ENCODE results near the gene CTIF. TPM values are rescaled to one million over a fixed set of nuclear protein-coding genes. Genes with fewer than 3 reads are reported as not detected.

Gene CTIF
- polyA plus RNA-seq, 1 of the 3 experiments (the other 2 are of a cell fraction): 47.2 TPM

DNA sequence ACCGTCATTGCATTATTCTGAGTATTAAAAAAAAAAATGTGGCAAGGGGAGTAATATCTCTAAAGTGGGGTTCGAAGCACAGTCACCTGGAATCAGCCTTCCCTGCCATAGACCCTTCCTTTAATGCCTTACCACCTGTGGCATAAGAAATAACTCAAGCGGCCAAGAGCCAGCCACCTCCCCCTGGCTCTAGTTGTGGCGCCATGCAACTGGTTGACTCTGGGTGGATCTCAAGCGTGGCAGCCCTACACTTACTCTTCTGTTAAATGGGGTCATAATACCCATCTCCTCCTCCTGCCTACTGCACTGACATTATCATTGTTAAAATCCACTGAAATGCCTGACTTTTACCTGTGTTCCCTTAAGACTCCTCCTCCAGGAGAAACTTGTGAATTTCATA, 236.1 kb downstream of the CTIF start (continued):
- TF ChIP-seq, protein P1, sequence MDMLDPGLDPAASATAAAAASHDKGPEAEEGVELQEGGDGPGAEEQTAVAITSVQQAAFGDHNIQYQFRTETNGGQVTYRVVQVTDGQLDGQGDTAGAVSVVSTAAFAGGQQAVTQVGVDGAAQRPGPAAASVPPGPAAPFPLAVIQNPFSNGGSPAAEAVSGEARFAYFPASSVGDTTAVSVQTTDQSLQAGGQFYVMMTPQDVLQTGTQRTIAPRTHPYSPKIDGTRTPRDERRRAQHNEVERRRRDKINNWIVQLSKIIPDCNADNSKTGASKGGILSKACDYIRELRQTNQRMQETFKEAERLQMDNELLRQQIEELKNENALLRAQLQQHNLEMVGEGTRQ (IDR thresholded peaks at IDR 0.05; ENCODE audit: borderline replicate concordance, low read depth, low read length): no peak
- no peak for TF ChIP-seq SMC3 (IDR thresholded peaks at IDR 0.05; ENCODE audit: low read depth, low read length)
- TF ChIP-seq MXI1 (IDR thresholded peaks at IDR 0.05; ENCODE audit: low read depth, low read length): no peak

DNA sequence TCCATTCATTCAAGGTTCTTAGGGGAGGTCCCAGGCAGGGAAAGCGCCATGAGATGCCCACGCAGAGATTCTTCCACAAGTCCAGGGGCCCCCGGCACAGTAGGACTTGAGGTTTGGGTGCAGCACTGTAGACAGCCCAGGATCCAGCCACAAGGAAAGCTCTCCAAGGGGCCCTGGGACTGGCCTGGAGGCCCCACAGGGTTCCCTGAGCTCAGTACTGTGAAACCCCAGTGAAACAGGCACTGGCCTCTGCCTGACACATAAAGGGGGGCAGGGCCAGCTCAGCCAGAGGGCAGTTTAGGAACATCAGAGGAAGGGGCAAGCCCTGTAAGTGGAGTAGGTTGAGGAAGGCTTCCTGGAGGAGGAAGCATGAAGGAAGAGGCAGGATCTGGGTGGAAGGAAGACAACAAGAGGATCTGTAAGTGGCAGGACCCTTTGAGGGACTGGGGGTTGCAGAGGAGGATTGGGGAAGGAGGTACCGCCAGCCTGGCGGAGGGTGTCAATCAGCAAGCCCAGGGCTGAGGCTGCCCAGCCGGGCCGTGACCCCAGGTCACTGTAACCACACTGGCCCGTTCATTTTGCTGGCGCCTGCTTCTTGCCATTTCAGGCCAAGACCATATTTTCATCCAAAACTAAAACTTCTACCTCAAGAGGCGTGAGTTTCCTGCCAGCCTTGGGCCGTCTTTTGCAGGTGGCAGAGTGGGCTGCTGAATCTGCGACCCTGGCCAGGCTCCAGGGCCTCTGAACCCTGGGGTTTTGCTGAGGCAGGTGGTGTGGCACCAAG, 236.7 kb downstream of the CTIF start:
- WGBS (ENCODE audit: low lambda C conversion rate): 92% methylated on average over 12 of the region's 12 CpGs
- Histone ChIP-seq H3K9me3 (no peaks in the 10 kb centered on the region), H3K27ac (ENCODE audit: low read depth in 2 of 2, low read length in 1 of 2) (no peak overlapping the region; a peak in 1 of 4 replicates), H4K20me1 (ENCODE audit: insufficient read depth) (0 out of 2 replicates have a peak, but pooled peaks cover 4% of the 10 kb centered on the region), H2AFZ (ENCODE audit: low read depth) (no peak overlapping the region), H3K4me3 (ENCODE audit: low read depth in 2 of 2, low read length in 1 of 2) (no peak overlapping the region), H3F3A (replicated peaks; ENCODE audit: insufficient read depth) (peaks cover 9% of the 10 kb centered on the region), H3K27me3 (ENCODE audit: insufficient read depth) (no peaks in the 10 kb centered on the region), H3K9ac (no peak overlapping the region), H3K79me2 (ENCODE audit: insufficient read depth) (peaks cover 47% of the 10 kb centered on the region), H3K4me2 (no peak overlapping the region), H3K4me1 (ENCODE audit: control insufficient read depth in 1 of 2, insufficient read depth in 2 of 2, low read depth in 1 of 2, low read length in 1 of 2) (peaks cover 18 to 49% of the 10 kb centered on the region in 2 experiments; a peak in 3 of 4 replicates), H3K36me3 (replicated peaks in 1 of 2; ENCODE audit: control insufficient read depth in 1 of 2, insufficient read depth in 2 of 2, low read length in 1 of 2) (peaks cover 7 to 34% of the 10 kb centered on the region in 2 experiments), H3K9me2 (no peaks in the 10 kb centered on the region)
- ChIA-PET POLR2A (no interaction called here), CTCF (interaction anchor here (0.9 to 1.7 kb wide), 4 partner anchors 64 to 174 kb away, joined by 3 to 5 read pairs (median 4); no protein-coding TSS in a partner anchor)
- TF ChIP-seq NRF1 (IDR thresholded peaks at IDR 0.05; ENCODE audit: low read depth, low read length): no peak
- no peak for TF ChIP-seq JUND (IDR thresholded peaks at IDR 0.05)
- TF ChIP-seq, protein P2, sequence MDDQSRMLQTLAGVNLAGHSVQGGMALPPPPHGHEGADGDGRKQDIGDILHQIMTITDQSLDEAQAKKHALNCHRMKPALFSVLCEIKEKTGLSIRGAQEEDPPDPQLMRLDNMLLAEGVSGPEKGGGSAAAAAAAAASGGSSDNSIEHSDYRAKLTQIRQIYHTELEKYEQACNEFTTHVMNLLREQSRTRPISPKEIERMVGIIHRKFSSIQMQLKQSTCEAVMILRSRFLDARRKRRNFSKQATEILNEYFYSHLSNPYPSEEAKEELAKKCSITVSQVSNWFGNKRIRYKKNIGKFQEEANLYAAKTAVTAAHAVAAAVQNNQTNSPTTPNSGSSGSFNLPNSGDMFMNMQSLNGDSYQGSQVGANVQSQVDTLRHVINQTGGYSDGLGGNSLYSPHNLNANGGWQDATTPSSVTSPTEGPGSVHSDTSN (IDR thresholded peaks at IDR 0.05): no peak
- TF ChIP-seq EP300 (IDR thresholded peaks at IDR 0.05; ENCODE audit: borderline replicate concordance in 1 of 2, low read depth in 1 of 2, low read length in 1 of 2): no peak
- TF ChIP-seq RXRA (IDR thresholded peaks at IDR 0.05; ENCODE audit: borderline replicate concordance, low read depth): no peak
- no peak for TF ChIP-seq TCF12 (IDR thresholded peaks at IDR 0.05)
- TF ChIP-seq, protein P1 (IDR thresholded peaks at IDR 0.05; ENCODE audit: borderline replicate concordance, low read depth, low read length): no peak
- TF ChIP-seq USF1 (IDR thresholded peaks at IDR 0.05; ENCODE audit: borderline replicate concordance, low read depth): no peak
- TF ChIP-seq YY1 (IDR thresholded peaks at IDR 0.05; ENCODE audit: low read depth): no peak
- TF ChIP-seq TAF1 (IDR thresholded peaks at IDR 0.05; ENCODE audit: borderline replicate concordance, low read depth, low read length): no peak
- no peak for TF ChIP-seq FOXM1 (IDR thresholded peaks at IDR 0.05; ENCODE audit: low read depth)
- TF ChIP-seq RCOR1 (IDR thresholded peaks at IDR 0.05; ENCODE audit: low read length): no peak
- TF ChIP-seq POLR2AphosphoS5 (IDR thresholded peaks at IDR 0.05; ENCODE audit: low read depth, low read length): no peak
- TF ChIP-seq, protein P3, sequence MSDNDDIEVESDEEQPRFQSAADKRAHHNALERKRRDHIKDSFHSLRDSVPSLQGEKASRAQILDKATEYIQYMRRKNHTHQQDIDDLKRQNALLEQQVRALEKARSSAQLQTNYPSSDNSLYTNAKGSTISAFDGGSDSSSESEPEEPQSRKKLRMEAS (IDR thresholded peaks at IDR 0.05; ENCODE audit: low read depth): no peak
- no peak for TF ChIP-seq EZH2phosphoT487 (IDR thresholded peaks at IDR 0.05; ENCODE audit: borderline replicate concordance, low read depth)
- TF ChIP-seq CTCF (IDR thresholded peaks at IDR 0.05): no peak
- no peak for TF ChIP-seq RFX5 (IDR thresholded peaks at IDR 0.05; ENCODE audit: low read length)
- TF ChIP-seq GATA2 (CRISPR knock-in tag; IDR thresholded peaks at IDR 0.05): no peak
- TF ChIP-seq FOSL2 (IDR thresholded peaks at IDR 0.05; ENCODE audit: borderline replicate concordance, low read depth): no peak
- no peak for TF ChIP-seq FOXJ3 (CRISPR knock-in tag; IDR thresholded peaks at IDR 0.05)
- DNase-seq: no peak

Data from SK-N-SH (cell line).